ENCODE measurements around the gene ZBTB16. TPM values are rescaled to one million over a fixed set of nuclear protein-coding genes. Genes with fewer than 3 reads are reported as not detected.
A peak's percentile ranks its signal among the peaks of the same experiment; 100 is the strongest.

ZBTB16 gene
- total and polyA plus RNA-seq, 8 donors: 3.4 to 55.6 (median 9.5) TPM

DNA sequence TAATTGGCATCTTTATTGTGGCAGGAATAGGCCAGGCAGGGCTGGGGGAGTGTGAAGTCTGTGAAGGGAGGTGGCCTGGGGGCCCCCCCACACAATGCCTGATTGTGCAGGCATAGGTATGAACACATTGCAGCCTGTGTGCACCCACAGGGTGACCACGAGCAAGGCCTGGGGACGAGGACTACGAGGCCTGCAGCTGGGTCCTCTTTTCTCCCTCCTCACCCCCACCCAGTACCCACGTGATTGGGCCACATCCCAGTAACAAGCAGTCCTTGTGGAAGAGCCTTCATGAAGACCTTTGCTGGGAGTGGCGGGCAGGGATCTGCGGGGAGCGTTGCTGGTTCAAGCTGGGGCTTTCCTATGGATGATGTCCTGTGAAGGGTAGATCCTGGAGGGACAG, 29.3 kb downstream of the ZBTB16 start:
- TF ChIP-seq, protein P1, sequence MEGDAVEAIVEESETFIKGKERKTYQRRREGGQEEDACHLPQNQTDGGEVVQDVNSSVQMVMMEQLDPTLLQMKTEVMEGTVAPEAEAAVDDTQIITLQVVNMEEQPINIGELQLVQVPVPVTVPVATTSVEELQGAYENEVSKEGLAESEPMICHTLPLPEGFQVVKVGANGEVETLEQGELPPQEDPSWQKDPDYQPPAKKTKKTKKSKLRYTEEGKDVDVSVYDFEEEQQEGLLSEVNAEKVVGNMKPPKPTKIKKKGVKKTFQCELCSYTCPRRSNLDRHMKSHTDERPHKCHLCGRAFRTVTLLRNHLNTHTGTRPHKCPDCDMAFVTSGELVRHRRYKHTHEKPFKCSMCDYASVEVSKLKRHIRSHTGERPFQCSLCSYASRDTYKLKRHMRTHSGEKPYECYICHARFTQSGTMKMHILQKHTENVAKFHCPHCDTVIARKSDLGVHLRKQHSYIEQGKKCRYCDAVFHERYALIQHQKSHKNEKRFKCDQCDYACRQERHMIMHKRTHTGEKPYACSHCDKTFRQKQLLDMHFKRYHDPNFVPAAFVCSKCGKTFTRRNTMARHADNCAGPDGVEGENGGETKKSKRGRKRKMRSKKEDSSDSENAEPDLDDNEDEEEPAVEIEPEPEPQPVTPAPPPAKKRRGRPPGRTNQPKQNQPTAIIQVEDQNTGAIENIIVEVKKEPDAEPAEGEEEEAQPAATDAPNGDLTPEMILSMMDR (IDR thresholded peaks at IDR 0.05): no peak
- DNase-seq: no peak
- no peak for ATAC-seq
- no peak overlapping the region for H3K4me3 ChIP-seq
- H3K9me3 ChIP-seq: no peaks in the 10 kb centered on the region
- peaks cover 0 to 6% of the 10 kb centered on the region in 2 donors for H3K36me3 ChIP-seq
- H3K27ac ChIP-seq: peak overlapping the region in 1 of 2 donors; percentile 2
- peaks cover 35 to 91% of the 10 kb centered on the region in 2 donors for H3K4me1 ChIP-seq
- H3K27me3 ChIP-seq: no peaks in the 10 kb centered on the region
- intact Hi-C loops (cut with DNase I): no loop called here

DNA sequence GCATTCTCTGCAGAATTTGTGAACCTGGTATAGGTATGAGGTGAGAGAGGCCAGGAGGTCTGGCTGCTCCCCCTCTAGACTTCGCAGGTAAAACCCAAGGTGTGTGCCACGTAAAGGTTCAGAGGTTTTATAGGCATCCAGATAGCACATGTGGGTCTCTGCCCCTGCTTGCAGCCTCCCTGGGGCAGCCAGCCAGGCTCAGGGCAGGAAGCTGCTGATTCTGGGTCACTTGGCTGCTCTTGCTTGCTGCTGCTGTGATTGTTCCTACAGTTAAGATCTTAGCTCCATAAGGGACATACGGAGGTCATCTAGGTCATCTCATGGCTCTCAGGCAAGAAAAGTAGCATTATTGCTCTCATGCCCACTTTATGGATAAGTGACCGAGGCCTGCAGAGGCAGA, 30.2 kb downstream of the ZBTB16 start:
- ATAC-seq (no peak), DNase-seq (no peak)
- intact Hi-C loops (cut with DNase I): no loop called here
- H3K4me3 ChIP-seq: no peak overlapping the region
- no peaks in the 10 kb centered on the region for H3K27me3 ChIP-seq
- TF ChIP-seq, protein P1 (IDR thresholded peaks at IDR 0.05): no peak
- peaks cover 26 to 82% of the 10 kb centered on the region in 2 donors for H3K4me1 ChIP-seq
- peak overlapping the region; percentile 8 to 50 for H3K27ac ChIP-seq
- peaks cover 0 to 6% of the 10 kb centered on the region in 2 donors for H3K36me3 ChIP-seq
- no peaks in the 10 kb centered on the region for H3K9me3 ChIP-seq

DNA sequence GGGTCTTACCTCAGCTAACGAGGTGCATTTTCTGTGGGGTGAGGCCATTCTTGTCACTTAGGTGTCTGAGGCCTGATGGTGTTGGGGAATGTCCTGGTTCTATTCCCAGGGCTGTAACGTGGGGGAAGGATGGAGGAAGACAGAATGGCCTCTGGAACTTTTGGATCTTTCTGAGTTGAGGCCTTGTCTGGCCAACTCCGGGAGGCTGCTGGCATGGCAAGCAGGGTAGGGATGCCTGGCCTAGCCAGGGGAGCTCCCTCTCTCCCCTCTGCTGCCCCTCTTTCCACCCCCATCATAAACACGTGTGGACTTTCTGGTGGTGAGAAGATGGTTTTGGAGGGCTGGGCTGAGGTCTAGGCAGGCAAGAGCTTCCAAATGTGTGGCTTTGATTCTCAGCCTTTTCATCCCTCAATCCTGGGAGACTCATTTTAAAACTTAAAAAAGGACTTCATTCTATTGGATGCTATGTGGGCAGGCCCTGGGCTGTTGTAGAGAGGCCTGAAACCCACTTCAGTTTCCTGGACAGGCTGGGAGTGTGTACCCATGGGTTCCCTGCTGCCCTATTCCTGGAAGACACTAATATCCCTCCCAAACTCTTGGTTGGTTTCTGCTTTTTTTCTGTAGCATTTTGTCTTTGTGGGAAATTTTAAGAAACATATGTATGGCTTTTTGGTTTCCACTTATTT, 30.9 kb downstream of the ZBTB16 start:
- Histone ChIP-seq H3K36me3 (peaks cover 0 to 6% of the 10 kb centered on the region in 2 donors), H3K9me3 (no peaks in the 10 kb centered on the region), H3K4me1 (peaks cover 26 to 77% of the 10 kb centered on the region in 2 donors), H3K27me3 (no peaks in the 10 kb centered on the region), H3K4me3 (no peak overlapping the region), H3K27ac (peak overlapping the region; percentile 8 to 50)
- intact Hi-C loops (cut with DNase I): no loop called here
- TF ChIP-seq, protein P1 (IDR thresholded peaks at IDR 0.05): no peak
- no peak for ATAC-seq
- DNase-seq: no peak

DNA sequence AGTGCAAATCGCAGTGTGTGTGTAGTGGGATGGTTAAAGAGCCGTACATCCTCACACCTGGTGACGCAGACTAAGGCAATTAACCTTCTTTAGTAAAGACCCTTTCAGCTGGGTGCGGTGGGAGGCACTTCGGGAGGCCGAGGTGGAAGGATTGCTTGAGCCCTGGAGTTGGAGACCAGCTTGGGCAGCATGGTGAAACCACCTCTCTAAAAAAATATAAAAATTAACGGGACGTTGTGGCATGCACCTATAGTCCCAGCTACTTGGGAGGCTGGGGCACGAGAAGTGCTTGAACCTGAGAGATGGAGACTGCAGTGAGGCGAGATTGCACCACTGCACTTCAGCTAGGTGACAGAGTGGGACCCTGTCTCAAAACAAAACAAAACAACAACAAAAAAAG, 31.5 kb downstream of the ZBTB16 start:
- Histone ChIP-seq H3K27me3 (no peaks in the 10 kb centered on the region), H3K36me3 (peaks cover 0 to 6% of the 10 kb centered on the region in 2 donors), H3K9me3 (no peaks in the 10 kb centered on the region), H3K4me3 (no peak overlapping the region), H3K27ac (peak overlapping the region; percentile 8 to 50), H3K4me1 (peaks cover 22 to 76% of the 10 kb centered on the region in 2 donors)
- DNase-seq (no peak), ATAC-seq (no peak)
- intact Hi-C loops (cut with DNase I): no loop called here
- TF ChIP-seq, protein P1 (IDR thresholded peaks at IDR 0.05): no peak

DNA sequence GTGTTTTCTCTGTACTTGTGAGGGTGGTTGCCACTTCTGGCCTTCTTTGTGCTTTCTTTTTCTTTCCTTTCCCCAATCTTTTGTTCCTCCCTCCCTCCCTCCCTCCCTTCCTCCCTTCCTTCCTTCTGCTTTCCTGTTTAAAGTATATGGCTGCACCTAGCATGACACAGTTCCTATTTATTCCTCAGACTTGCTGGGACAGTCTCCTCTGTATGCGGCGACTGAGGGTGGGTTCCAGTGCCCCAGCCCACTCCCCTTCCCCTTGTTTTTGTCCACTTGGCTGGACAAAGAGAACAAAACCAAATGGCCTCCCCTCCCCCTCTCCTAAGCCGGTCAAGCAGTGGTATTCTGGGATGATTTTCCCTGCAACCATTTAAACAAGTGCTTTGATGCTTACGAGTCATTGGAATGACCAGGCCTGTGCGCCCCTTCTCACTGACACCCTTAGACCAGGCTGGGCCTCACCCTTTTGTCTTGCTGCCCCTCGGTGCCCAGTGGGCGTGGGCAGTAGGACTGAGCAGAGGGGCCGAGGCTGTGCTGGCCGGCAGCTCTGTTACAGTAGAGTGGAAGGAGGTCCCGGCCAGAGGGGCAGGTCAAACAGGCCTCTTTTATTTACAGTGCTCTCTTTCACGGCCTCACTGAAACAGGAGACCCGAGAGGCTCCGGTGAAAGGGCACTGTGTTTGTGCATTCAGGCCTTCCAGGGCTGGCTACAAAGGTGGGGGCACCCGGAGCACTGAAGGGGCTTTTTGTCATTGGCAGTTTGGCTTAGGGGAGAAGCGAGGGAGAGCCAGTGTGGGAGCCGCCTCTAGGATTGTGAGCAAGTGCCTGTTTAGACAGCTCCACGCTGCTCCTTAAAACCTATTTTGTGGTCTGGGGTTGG, 32.2 kb downstream of the ZBTB16 start:
- intact Hi-C loops (cut with DNase I): no loop called here
- ATAC-seq (no peak), DNase-seq (no peak)
- peak overlapping the region; percentile 13 to 50 for H3K27ac ChIP-seq
- H3K36me3 ChIP-seq: peaks cover 0 to 6% of the 10 kb centered on the region in 2 donors
- no peaks in the 10 kb centered on the region for H3K27me3 ChIP-seq
- TF ChIP-seq, protein P1 (IDR thresholded peaks at IDR 0.05): no peak
- peaks cover 22 to 76% of the 10 kb centered on the region in 2 donors for H3K4me1 ChIP-seq
- H3K4me3 ChIP-seq: no peak overlapping the region
- H3K9me3 ChIP-seq: no peaks in the 10 kb centered on the region

Measured in left lung (tissue), 10 donors.